GM18858 (cell line): ENCODE measurements around the gene SNN.
A peak's percentile ranks its signal among the peaks of the same experiment; 100 is the strongest.

Experiments used
- ATAC-seq: cut with Tn5 transposase; IDR thresholded peaks from one replicate; pipeline ENCODE4 v1.9.1; 2021; ENCODE audit not compliant: unreplicated experiment

Gene SNN

DNA sequence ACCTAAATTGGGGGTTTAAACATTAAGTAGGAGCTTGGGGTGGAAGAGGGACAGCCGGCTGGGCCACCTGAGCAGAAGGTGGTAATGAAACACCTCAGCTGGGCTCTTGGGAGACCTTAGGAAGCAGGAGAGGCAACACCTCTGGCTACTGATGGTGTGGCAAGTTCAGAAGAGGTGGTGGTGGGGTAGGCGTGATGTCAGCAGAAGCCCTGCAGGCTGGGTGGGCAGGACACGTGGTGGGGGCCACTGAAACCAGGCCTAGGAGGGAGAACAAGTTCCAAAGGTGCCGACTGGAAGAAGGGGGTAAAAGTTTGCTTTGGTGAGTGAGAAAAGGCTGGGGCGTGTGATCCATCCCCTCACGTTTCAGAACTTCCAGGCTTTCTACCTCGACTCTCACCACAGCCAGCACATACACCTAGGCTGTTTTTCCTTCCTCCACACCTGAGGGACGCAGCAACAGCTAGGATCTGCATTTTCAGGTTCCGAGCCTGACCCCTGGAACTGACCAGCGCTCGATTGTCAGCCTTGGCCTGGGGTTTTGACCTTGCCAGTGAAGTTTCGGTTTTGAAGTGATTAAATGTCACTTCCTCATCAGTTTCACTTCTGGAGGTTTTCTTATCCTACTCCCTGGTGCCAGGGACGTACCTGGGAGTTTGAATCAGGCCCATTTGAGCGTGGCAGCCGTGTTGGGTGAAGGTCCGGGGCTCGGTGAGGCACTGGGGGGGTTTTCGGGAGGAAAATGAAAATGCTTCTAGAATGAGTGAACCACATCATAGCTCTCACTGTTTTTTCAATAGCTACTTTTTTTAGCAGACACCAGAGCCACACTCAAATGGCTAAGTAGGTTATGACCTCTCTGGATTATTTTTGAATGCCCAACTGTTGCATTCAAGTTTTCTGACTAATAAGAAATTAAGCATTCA is 10.0 kb downstream of the SNN start:
- ATAC-seq: no peak

DNA sequence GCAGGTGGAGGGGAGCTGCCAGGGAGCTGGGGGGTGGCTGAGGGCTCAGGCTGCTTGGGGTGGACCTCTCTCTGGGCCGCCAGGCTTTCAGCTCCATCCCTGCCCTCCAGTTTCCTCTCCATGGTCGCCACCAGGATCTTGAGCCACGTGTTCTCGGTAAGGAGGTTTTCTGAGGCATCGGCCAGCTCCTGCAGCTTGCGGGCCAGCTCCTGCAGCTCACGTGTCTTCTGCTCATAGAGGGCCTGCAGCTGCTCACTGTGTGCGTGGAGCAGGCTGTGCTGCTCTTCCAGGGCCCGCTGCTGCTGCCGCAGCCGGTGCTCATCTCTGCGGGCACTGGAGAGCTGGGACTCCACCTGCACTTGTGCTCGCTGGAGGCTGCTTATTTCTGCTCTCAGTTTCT is 11.0 kb downstream of the SNN start:
- no peak for ATAC-seq

- no peak for ATAC-seq
These were observed 12.0 kb downstream of the SNN start for GRCh38 chr16:11679941-11680911.

DNA sequence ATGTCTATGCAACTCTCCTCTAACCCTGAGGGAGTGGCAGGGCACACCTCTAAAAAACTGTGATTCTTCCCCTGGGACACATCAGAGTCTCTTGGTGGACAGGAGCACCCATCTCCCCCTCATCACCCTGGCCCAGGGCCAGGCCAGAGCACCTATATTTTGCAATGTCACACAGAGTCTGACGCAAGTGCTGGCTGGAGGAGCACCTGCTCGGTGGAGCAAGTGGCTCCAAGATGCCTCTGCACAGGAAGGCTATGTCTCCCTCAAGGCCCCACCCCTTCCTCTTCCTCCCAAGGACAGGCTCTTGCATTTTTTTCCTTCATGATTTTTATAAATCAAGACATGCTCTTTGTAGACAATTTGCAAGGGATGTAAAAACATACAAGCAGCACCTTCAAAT is 13.3 kb downstream of the SNN start:
- ATAC-seq: no peak

- ATAC-seq: no peak
These were observed 13.9 kb downstream of the SNN start for GRCh38 chr16:11681976-11682654.

DNA sequence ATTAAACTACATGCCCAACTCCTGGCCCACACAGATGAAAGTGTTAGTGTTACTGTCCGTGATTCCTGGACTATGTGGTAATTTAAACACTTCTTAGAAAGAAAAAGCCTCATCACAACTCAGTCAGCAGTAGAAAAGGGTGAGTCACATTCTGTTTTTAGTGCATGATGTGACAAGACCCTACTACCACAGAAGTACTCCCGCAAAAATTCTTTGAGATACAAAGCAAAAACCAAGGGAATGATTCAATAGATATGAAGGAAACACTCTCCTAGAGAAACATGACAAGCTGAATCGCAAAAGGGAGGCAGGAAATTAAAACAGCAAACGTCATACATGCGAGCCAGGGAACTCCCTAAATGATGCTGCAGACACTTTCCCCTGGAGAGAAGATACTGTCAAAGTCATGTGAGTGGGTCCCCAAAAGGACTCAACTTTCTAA is 14.4 kb downstream of the SNN start:
- ATAC-seq: no peak

DNA sequence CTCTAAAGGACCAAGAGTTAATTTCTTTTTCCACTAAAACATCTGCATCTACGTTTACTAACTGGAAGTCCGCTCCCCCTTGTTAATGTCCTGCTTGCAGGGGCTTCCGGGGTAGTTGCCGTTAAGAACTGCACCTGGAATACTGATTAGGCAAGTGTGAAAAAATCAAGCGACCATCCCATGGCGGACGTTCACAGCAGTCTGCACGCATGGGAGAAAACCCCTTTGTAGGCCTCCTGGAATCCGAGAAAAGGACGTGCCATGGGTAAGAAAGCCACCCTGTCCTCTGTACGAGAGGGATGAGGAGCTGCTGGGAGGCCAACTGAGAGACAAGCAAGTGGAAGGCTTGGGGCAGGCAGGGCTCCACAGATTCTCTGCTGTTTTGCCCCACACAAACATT is 14.9 kb downstream of the SNN start:
- ATAC-seq: no peak

DNA sequence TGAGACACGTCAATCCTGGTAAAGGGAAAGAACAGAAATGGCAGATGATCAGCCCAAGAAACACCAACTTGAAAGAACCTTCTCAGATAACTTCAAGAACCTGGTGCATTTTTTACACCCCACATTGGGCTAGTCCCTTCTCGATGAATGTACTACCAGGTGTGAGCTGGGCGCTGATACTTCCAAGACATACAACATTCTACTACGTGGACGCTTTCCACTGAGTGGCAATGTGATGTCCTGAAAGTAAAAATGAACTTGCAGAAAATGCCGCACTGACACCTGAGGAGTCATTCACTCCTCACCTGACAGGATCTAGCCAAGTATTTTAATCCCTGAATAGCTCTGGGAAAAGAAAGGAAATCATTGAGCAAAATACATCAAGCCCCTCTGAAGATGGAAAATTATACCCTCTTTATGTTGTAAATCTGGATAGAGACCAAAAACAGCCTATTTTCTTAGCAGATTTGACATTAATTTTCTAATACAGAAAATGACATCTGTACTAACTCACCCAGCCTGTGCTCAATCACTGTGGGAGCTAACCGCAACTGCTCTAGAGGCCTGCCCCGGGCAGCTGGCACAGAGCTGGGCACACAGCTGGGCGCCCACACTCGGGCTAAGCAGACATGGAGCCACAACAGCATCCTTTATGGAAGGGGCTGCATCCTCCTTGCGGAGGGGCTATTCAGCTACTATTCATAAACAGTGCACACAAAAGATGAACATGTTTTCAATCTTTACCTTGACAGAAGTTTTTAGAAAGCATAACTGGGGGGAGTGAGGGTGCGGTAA is 16.2 kb downstream of the SNN start:
- no peak for ATAC-seq

GRCh38 chr16:11685844-11686618 is 17.8 kb downstream of the SNN start:
- ATAC-seq: no peak

- no peak for ATAC-seq
These were observed 18.6 kb downstream of the SNN start for GRCh38 chr16:11686713-11687380.

GRCh38 chr16:11687601-11688519 is 19.6 kb downstream of the SNN start:
- no peak for ATAC-seq

DNA sequence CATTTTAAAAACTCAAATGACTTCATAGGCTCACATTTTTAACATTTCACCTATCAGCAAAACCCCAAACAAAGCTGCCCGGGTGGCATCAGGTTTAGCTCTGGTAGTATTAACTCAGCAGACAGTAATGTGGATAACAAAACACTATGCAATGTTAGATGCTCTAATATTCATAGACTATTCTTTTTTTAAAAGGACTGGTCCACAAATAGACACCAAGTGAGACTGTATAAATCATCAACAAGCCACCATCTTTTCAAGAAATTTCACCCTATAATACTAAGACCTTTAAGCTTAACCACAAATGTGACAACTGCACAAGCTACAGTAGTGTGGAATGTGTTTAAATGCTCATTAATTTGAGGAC is 20.2 kb downstream of the SNN start:
- no peak for ATAC-seq

DNA sequence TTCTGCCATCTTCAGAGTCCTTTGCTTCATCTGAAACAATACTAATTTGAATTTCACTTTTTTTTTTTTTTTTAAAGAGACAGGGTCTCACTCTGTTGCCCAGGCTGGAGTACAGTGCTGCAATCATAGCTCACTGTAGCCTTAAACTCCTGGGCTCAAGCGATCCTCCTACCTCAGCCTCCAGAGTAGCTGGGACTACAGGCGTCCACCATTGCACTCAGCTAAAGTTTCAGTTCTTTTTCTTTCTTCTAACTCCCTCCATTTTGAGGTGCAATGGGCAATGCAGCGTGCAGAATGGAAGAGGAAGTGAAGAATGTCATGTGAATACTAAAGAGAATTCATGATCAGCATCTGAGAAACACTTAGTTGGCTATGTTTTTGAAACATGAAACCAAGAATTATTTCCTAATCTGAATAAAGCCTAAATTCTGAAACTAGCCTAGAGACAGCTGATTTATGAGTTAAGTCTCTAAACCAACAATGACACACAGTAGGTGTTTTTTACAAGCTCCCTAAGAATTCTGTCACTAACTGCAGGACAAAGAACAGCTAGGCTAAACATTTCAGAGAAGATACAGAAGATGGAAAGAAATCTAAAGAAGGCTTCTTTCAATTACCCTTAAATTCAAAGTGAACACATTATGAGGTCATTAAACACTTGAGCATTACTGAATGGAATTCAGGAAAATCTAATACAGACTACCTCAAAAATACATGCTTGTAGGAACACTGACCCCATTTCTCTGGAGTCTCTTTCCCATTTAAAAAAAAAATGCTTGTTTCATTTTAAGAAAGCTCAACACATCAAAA is 21.0 kb downstream of the SNN start:
- ATAC-seq: peak; percentile 82

- ATAC-seq: no peak
These were observed 23.0 kb downstream of the SNN start for GRCh38 chr16:11691235-11691634.

DNA sequence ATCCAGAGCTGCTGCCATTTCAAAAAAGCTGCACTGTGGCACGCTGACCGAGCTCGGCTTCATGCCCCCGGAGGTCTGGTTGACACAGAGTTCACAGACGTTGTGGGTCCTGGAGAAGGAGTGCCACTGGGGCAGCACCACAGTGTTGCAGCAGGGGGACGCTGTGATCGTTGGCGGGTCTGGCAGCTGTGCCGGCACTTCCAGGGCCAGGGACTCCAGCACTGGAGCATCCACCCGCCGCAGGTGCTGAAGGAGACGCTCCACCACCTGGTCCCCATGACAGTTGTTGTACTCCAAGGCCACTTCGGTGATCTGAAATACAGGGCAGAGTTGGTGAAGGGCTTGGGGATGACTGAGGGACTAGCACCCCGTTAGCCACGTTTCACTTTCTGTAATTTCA is 23.5 kb downstream of the SNN start:
- no peak for ATAC-seq

- ATAC-seq: no peak
These were observed 23.9 kb downstream of the SNN start for GRCh38 chr16:11692171-11692570.

GRCh38 chr16:11692651-11693050 is 24.4 kb downstream of the SNN start:
- ATAC-seq: no peak
